Left ventricle myocardium superior (tissue), 1 donor: ENCODE data around the gene TSPYL2. TPM values are rescaled to one million over a fixed set of nuclear protein-coding genes. Genes with fewer than 3 reads are reported as not detected.
A peak's percentile ranks its signal among the peaks of the same experiment; 100 is the strongest.

Source experiments
- ATAC-seq: fragments of 200-7000 bp; cut with Tn5 transposase; one replicate; pipeline ENCODE4 v1.9.1; 2020; ENCODE audit warnings: mild to moderate bottlenecking, moderate library complexity
- DNase-seq: peaks from one replicate; pipeline ENCODE4 v3.0.0-alpha.2; 2020
- intact Hi-C: fragments of 100-400 bp; cut with micrococcal nuclease; formaldehyde crosslinking; loops from one replicate; pipeline ENCODE4 v1.11.0; 2022
- long read RNA-seq: library from polyadenylated mRNA; unstranded; transcript quantifications from one replicate; pipeline ENCODE4 v2.0.0, GENCODE V29; 2021
- total RNA-seq: library from RNA; stranded (reverse); fragmentation: NEBNext Ultra II Directional; extraction: Animal tissue kit (Norgen Biotek cat#: 25700); gene quantifications from one replicate; pipeline ENCODE4 v1.2.1, GENCODE V29; 2021
- donor health status: DM: no; HTN: yes; CAD: no; lungs with severe emphysema.

TSPYL2 gene
- total RNA-seq: 38.6 TPM
- long read RNA-seq, transcript TSPYL2-201 (7 exons, 2,815 nt): major isoform, 32 of 55 reads
- long read RNA-seq, partial matches to known transcripts: 11 of 55 reads
- long read RNA-seq, other reads (novel, unspliced or antisense): 12 of 55 reads

- DNase-seq: peak; percentile 95
- intact Hi-C loops: no loop called here
- peak; percentile 96 for ATAC-seq
Measured at GRCh38 chrX:53081925-53082772, at the start of gene TSPYL2. TSPYL2 (plus strand) TSS chrX:53082367; CDS start chrX:53082499, 132 bp downstream.

- ATAC-seq (no peak), DNase-seq (no peak)
- intact Hi-C loops: no loop called here
Measured at GRCh38 chrX:53036149-53036548, 46.0 kb upstream of the TSPYL2 start.

GRCh38 chrX:53039236-53039635 is 42.9 kb upstream of the TSPYL2 start:
- intact Hi-C loops: no loop called here
- DNase-seq (no peak), ATAC-seq (no peak)

GRCh38 chrX:53044995-53045394 is 37.2 kb upstream of the TSPYL2 start:
- DNase-seq (no peak), ATAC-seq (no peak)
- intact Hi-C loops: no loop called here

GRCh38 chrX:53047228-53047627 is 34.9 kb upstream of the TSPYL2 start:
- DNase-seq: no peak
- no peak for ATAC-seq
- intact Hi-C loops: no loop called here

- intact Hi-C loops: no loop called here
- ATAC-seq: peak; percentile 97
- peak; percentile 64 for DNase-seq
Measured at GRCh38 chrX:53048169-53049126, 33.7 kb upstream of the TSPYL2 start, which contains the start of gene GPR173. GPR173 (plus strand) TSS chrX:53048789; CDS start chrX:53076622, 27,833 bp downstream.

- no peak for DNase-seq
- no peak for ATAC-seq
- intact Hi-C loops: no loop called here
Measured at GRCh38 chrX:53049127-53049517, 33.0 kb upstream of the TSPYL2 start.

- ATAC-seq: no peak
- DNase-seq: no peak
- intact Hi-C loops: no loop called here
Measured at GRCh38 chrX:53050841-53051240, 31.3 kb upstream of the TSPYL2 start.

GRCh38 chrX:53055244-53055849 is 26.8 kb upstream of the TSPYL2 start:
- intact Hi-C loops: no loop called here

GRCh38 chrX:53056292-53056691 is 25.9 kb upstream of the TSPYL2 start:
- ATAC-seq: no peak
- intact Hi-C loops: no loop called here
- no peak for DNase-seq

More at GRCh38 chrX:53055244-53055849, 26.8 kb upstream of the TSPYL2 start:
- ATAC-seq (no peak), DNase-seq (no peak)

GRCh38 chrX:53065104-53065503 is 17.1 kb upstream of the TSPYL2 start:
- ATAC-seq: no peak
- intact Hi-C loops: no loop called here
- no peak for DNase-seq

- ATAC-seq: no peak
- no peak for DNase-seq
- intact Hi-C loops: no loop called here
Measured at GRCh38 chrX:53071064-53071463, 11.1 kb upstream of the TSPYL2 start.

- intact Hi-C loops: no loop called here
- DNase-seq (peak; percentile 79), ATAC-seq (peak; percentile 91)
Measured at GRCh38 chrX:53071604-53072417, 10.4 kb upstream of the TSPYL2 start.

GRCh38 chrX:53072418-53073114 is 9.6 kb upstream of the TSPYL2 start:
- intact Hi-C loops: no loop called here
- ATAC-seq (peak; percentile 9), DNase-seq (no peak)

- intact Hi-C loops: no loop called here
- ATAC-seq (no peak), DNase-seq (no peak)
Measured at GRCh38 chrX:53073115-53073586, 9.0 kb upstream of the TSPYL2 start.

- intact Hi-C loops: no loop called here
- ATAC-seq: no peak
Measured at GRCh38 chrX:53075011-53075410, 7.2 kb upstream of the TSPYL2 start.

GRCh38 chrX:53076671-53077070 is 5.5 kb upstream of the TSPYL2 start:
- ATAC-seq (no peak), DNase-seq (no peak)
- intact Hi-C loops: no loop called here

More at GRCh38 chrX:53075011-53075410, 7.2 kb upstream of the TSPYL2 start:
- no peak for DNase-seq
